Thyroid gland (tissue), 4 donors: ENCODE measurements around the gene SCFD2.

Experiments used
- POLR2A ChIP-seq, 2 donors: fragments of 450-650 bp; IDR thresholded peaks; one replicate each; pipeline ENCODE4 v1.6.1; 2017; ENCODE audit warnings: antibody characterized with exemption in 2 of 2, mild to moderate bottlenecking in 2 of 2, moderate library complexity in 1 of 2
- TF ChIP-seq, protein P1 (sequence below), 6 experiments: fragments of 200-600 bp in 3 of 6; fragments of 450-650 bp in 3 of 6; sonication (generic) in 3 of 6; IDR thresholded peaks; one replicate each; pipeline ENCODE4 v1.5.1; 2016 to 2019; ENCODE audit warnings: antibody characterized with exemption in 6 of 6, mild to moderate bottlenecking in 2 of 6, inconsistent platforms in 1 of 6, moderate library complexity in 1 of 6

DNA sequence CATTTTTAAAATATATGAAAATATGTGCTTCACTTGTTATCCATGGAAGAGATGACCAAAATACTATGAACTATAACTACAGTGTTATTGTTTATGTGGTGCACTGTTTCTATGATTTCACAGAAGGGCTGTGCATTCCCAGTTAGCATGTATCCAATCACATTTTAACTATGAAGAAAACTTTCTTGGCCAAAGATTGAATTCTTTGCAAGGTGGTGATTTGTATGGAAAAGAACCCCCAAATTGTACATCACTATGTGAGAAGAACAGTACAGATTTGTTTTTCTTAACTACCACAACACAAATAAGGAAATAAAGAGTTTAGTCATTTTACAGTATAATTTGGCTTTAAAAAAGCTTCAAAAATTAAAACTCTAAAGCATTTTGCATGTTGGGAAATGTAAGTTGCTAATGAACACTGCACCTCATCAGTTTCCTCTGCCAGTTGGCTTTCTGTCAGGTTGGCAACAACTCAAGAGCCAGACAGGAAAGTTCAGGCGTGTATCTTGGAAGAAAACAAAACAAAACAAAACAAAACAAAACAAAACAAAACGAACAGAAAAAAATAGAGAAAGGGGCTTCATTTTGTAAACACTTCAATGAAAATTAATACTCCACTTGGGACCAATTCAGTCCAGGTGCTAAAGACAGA is 237.0 kb downstream of the SCFD2 start:
- TF ChIP-seq, protein P1, sequence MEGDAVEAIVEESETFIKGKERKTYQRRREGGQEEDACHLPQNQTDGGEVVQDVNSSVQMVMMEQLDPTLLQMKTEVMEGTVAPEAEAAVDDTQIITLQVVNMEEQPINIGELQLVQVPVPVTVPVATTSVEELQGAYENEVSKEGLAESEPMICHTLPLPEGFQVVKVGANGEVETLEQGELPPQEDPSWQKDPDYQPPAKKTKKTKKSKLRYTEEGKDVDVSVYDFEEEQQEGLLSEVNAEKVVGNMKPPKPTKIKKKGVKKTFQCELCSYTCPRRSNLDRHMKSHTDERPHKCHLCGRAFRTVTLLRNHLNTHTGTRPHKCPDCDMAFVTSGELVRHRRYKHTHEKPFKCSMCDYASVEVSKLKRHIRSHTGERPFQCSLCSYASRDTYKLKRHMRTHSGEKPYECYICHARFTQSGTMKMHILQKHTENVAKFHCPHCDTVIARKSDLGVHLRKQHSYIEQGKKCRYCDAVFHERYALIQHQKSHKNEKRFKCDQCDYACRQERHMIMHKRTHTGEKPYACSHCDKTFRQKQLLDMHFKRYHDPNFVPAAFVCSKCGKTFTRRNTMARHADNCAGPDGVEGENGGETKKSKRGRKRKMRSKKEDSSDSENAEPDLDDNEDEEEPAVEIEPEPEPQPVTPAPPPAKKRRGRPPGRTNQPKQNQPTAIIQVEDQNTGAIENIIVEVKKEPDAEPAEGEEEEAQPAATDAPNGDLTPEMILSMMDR (IDR thresholded peaks at IDR 0.05) = no peak
- TF ChIP-seq POLR2A (IDR thresholded peaks at IDR 0.05) = no peak
